Glomerular visceral epithelial cell (primary cell): ENCODE results near the gene ENPP4.
"Not testable (repeated sequence)": the region's sequence is repeated elsewhere in the genome, so short reads cannot be mapped to it uniquely, and the experiment has no call there.

ENCODE experiments used
- DNase-seq: peaks from one replicate; pipeline ENCODE4 v3.0.0-alpha.2; 2016; ENCODE audit errors: extremely low spot score

ENPP4 gene

GRCh38 chr6:46130666-46131065 lies 877 bp downstream of the ENPP4 start:
- DNase-seq: no peak

GRCh38 chr6:46131291-46131690 lies 1.5 kb downstream of the ENPP4 start:
- DNase-seq: not testable (repeated sequence)

GRCh38 chr6:46134216-46134615 lies 4.4 kb downstream of the ENPP4 start:
- DNase-seq: no peak

GRCh38 chr6:46135176-46135575 lies 5.4 kb downstream of the ENPP4 start:
- DNase-seq: no peak

GRCh38 chr6:46136831-46137230 lies 7.0 kb downstream of the ENPP4 start:
- DNase-seq: no peak

GRCh38 chr6:46137387-46137786 lies 7.6 kb downstream of the ENPP4 start:
- no peak for DNase-seq

GRCh38 chr6:46138281-46138680 lies 8.5 kb downstream of the ENPP4 start:
- no peak for DNase-seq

GRCh38 chr6:46144270-46144669 lies 14.5 kb downstream of the ENPP4 start:
- DNase-seq: no peak

GRCh38 chr6:46149066-46149465 lies 19.3 kb downstream of the ENPP4 start:
- DNase-seq: not testable (repeated sequence)

- DNase-seq: no peak
Measured at GRCh38 chr6:46156701-46157100, 26.9 kb downstream of the ENPP4 start.

- DNase-seq: no peak
Measured at GRCh38 chr6:46159229-46159628, 29.4 kb downstream of the ENPP4 start.

GRCh38 chr6:46160102-46160501 lies 30.3 kb downstream of the ENPP4 start:
- DNase-seq: no peak

GRCh38 chr6:46170357-46171289 lies 40.8 kb downstream of the ENPP4 start, which contains the start of gene ENPP5:
Gene ENPP5, minus strand, starts transcription at chr6:46170980. Its CDS starts 2,718 bp downstream, at chr6:46168262.
- peak; percentile 69 for DNase-seq

GRCh38 chr6:46172176-46172575 lies 42.4 kb downstream of the ENPP4 start:
- no peak for DNase-seq

GRCh38 chr6:46174904-46175303 lies 45.1 kb downstream of the ENPP4 start:
- DNase-seq: no peak

- DNase-seq: no peak
Measured at GRCh38 chr6:46175446-46175845, 45.7 kb downstream of the ENPP4 start.

GRCh38 chr6:46175976-46176375 lies 46.2 kb downstream of the ENPP4 start:
- DNase-seq: no peak

GRCh38 chr6:46184114-46184513 lies 54.3 kb downstream of the ENPP4 start:
- DNase-seq: peak; percentile 75

GRCh38 chr6:46186583-46186982 lies 56.8 kb downstream of the ENPP4 start:
- DNase-seq: no peak

GRCh38 chr6:46189726-46190125 lies 59.9 kb downstream of the ENPP4 start:
- DNase-seq: no peak

GRCh38 chr6:46190889-46191288 lies 61.1 kb downstream of the ENPP4 start:
- no peak for DNase-seq

- DNase-seq: peak; percentile 63
Measured at GRCh38 chr6:46191961-46192360, 62.2 kb downstream of the ENPP4 start.
